Right kidney (tissue), 9 donors: ENCODE results near the gene KLHDC7B.

Experiments used
- DNase-seq: peaks from one replicate; pipeline ENCODE4 v3.0.0-alpha.2; 2016
- long read RNA-seq, 8 donors: transcript quantifications; one replicate each; lab custom pipeline, GENCODE V29; 2026

KLHDC7B gene
- long read RNA-seq, donor 1: 0 reads
- long read RNA-seq, donor 2: 0 reads
- long read RNA-seq, donor 3, partial matches to known transcripts: 0 of 1 reads
- long read RNA-seq, donor 3, other reads (novel, unspliced or antisense): 0 of 1 reads
- long read RNA-seq, donor 4, partial matches to known transcripts: 0 of 2 reads
- long read RNA-seq, donor 4, other reads (novel, unspliced or antisense): 0 of 2 reads
- long read RNA-seq, donor 5, partial matches to known transcripts: 0 of 1 reads
- long read RNA-seq, donor 5, other reads (novel, unspliced or antisense): 0 of 1 reads
- long read RNA-seq, donor 6, full-length matches to known transcripts: 1 of 1 reads
- long read RNA-seq, donor 6, partial matches to known transcripts: 0 of 1 reads
- long read RNA-seq, donor 6, other reads (novel, unspliced or antisense): 0 of 1 reads
- long read RNA-seq, donor 7, full-length matches to known transcripts: 1 of 1 reads
- long read RNA-seq, donor 7, partial matches to known transcripts: 0 of 1 reads
- long read RNA-seq, donor 7, other reads (novel, unspliced or antisense): 0 of 1 reads
- long read RNA-seq, donor 8: 0 reads

DNA sequence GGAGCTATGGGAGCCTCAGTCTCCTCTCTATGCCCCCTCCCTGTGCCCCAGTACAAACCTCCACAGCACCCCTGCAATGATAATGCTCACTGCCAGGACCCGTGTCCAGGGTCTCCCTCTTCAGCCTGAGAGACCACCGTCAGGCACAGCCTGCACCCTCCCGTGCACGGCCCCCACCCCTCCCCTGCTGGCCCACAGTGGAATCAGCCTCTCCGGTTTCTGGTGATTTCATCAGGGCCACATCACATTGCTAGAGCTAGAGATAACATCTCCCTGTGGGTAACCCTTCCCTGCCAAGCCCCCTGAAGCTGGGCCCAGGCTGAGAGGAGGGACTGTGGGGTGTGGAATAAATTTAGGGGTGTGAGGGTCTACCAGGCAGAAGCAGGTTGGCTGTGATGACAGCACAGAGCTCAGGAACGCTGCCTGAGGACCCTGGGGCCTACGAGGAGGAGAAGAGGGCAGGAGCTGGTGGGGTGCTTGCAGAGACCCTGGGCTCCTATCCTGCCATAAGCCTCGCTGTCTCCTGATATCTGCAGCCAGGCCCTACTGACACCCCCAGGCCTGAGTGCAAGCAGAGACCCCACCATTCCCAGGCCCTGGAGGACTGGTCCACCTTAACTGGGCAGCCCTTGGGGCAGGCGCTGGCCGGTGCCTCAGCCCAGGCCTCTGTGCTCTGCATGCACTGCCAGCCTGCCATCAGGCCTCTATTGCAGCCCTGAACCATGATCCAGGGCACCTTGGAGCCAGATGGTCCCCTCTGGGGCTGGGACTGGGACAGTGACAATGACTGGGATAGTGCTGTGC, at the start of gene KLHDC7B:
TSS of gene KLHDC7B (plus strand) at position 378 of the 804 bp plus-strand sequence. CDS start at position 723, 345 bp downstream.
- no peak for DNase-seq

DNA sequence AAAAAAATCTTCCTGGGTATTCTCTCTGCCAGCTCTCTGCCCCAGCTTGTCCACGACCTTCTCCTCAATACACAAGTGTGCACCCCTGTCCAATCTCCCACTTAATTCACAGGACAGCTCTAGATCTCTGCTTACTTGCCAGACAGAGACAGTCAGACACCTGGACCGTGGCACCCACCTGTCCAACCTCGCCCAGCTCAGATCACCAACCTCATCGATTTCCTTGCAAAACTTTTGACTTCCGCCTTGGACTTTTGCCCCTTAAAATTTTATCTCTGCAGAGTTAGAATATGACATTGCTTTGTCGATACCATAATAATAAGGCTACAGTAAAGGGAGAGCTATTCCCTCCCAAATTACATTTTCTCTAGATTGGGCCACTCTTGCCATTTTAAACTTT, 48.6 kb upstream of the KLHDC7B start:
- DNase-seq: no peak

- DNase-seq: peak; percentile 53
Observed at GRCh38 chr22:50498322-50498890, 47.3 kb upstream of the KLHDC7B start.

GRCh38 chr22:50500452-50500851, 45.2 kb upstream of the KLHDC7B start:
- DNase-seq: no peak

- DNase-seq: no peak
Observed at GRCh38 chr22:50502096-50502495, 43.6 kb upstream of the KLHDC7B start.

GRCh38 chr22:50502628-50503474, 42.8 kb upstream of the KLHDC7B start:
- no peak for DNase-seq

- no peak for DNase-seq
Observed at GRCh38 chr22:50503475-50504145, 42.1 kb upstream of the KLHDC7B start.

DNA sequence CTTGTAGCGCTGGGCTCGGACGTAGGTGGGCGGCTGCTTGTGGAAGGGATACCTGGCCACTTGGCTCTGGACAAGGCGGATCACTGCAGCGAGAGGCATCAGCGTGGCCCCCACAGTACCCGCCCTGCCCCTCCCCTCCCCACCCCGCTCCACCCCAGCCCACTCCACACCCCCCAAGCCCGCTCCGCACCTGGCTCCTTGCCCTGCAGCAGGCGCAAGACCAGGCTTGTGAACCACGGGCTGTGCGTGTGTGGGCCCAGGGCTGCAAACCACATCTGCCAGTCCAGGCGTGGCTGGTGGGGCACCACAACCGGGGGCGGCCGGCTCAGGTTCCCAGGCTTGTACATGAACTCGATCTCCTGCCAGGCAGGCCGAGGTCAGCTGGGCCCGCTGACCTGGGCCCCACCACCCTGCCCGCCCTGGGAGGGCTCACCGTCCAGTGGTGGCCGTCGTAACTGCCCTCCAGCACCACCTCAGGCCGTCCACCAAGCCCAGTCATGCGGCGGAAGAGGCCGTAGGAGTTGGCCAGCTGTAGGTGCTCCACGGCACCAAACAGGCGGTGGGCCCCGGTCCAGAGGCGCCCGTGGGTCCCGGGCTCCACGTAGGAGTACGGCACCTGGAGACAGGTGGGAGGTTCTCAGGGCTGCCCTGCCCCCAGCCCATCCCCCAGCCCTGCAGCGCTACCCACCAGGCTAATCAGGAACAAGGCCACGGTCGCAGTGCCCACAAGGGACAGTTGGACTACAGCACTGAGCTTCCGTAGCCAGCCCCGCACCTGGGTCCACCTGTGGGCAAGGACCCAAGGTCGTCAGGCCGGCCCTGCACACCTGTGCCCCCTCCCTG, 41.1 kb upstream of the KLHDC7B start:
- no peak for DNase-seq

GRCh38 chr22:50505276-50505775, 40.4 kb upstream of the KLHDC7B start:
- DNase-seq: no peak

GRCh38 chr22:50505776-50506610, 39.7 kb upstream of the KLHDC7B start:
- no peak for DNase-seq

DNA sequence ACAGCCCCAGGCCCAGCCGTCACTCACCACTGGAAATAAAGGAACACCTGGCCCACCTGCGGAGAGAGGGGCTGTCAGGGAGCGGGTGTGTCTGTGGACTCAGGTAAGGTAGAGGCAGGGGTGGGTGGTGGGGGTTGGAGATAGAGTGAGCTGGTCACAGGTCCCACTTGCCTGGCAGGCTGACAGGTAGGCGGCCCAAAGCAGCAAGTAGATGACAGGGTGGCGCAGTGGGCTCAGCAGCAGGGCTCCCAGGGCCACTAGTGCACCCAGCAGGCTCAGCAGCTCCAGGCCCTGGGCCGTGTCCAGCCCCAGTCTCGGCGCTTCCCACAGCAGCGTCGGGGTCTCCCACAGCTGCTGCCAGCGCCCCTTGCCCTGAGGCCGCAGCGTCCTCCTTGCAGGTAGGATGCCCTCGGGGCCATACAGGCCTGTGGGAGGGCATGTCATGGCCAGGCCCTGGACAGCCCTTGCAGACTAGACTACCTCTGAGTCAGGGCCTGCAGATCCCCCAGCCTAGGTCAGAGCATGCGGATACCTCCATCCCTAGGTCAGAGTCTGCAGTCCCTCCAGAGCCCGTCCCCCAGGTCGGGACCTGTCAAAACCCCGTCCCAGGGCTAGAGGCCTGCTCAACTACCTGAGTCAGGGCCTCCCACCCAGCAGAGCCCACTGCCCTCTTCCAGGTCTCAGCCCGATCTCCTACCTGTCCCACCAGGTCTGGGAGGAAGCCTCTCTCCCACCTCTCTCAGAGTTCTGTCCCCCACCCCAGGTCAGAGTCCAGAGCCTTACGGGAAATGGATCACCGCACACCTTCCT, 38.9 kb upstream of the KLHDC7B start:
- DNase-seq: no peak

GRCh38 chr22:50507421-50507990, 38.2 kb upstream of the KLHDC7B start, which contains the start of gene LMF2:
Gene LMF2 (minus strand): TSS chr22:50507702. CDS start chr22:50507675, 27 bp downstream.
- peak; percentile 85 for DNase-seq

DNA sequence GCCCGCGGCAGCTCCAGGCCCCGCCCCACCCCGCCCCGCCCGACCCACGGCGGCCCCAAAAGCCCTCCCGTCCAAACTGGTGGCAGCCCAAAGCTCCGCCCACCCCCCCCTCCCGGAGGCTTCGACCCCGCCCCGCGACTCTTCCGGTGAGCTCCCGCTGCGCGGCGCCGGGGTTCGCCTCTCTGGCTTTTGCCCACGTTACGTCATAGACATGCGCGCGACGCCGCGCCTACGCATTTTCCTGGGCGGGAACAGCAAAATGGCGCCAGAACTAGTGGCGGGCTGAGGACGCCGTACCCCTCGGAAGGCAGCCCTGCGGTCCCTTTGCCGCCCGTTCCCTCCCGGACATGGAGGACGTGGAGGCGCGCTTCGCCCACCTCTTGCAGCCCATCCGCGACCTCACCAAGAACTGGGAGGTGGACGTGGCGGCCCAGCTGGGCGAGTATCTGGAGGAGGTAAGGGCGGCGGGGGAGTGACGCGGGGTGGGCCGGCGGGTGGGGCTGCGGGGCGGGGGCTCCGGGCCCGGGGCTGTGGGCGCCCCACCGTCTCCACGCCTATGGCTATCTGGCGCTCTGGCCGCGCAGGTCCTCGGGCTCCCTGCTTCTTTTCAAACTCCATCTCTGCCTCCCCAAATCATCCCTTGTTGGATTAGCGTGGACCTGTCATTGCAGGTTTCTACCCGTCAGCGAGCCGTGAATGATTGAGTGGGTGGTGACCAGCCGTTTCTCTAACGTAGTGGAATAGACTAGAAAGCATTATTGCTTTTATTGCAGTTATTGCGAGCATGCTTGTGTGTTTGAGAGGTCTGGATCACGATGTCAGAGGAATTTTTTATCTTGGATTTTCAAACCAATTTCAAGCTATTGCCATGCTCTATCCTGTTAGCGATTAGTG, 37.5 kb upstream of the KLHDC7B start, which contains the start of gene NCAPH2:
TSS of gene NCAPH2 (plus strand) at position 234 of the 894 bp plus-strand sequence. CDS start at position 348, 114 bp downstream.
- peak; percentile 90 for DNase-seq

DNA sequence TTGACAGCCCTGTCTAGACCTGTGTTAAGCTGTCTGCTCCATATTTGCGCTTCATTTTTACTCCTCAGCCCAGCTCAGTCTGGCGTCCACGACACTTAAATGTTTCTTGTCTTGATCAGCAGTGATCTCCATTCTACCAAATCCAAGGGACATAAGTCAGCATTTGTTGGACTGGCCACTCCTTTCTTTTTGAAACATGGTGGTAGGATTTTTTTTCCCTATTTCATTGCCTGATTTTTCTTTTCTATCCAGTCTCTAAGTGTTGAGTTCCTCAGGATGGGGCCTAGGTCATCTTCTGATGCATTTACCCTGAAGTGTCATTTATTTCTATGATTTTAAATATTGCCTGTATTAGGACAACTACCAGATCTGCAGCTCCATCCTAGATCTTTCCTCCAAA, 36.8 kb upstream of the KLHDC7B start:
- no peak for DNase-seq

DNA sequence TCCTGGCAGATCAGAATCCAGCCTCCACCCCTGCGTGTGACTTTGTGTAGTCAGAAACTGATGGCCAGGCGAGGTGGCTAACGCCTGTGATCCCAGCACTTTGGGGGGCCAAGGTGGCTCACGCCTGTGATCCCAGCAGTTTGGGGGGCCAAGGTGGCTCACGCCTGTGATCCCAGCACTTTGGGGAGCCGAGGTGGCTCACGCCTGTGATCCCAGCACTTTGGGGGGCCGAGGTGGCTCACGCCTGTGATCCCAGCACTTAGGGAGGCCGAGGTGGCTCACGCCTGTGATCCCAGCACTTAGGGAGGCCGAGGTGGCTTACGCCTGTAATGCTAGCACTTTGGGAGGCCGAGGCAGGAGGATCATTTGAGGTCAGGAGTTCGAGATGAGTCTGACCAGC, 32.5 kb upstream of the KLHDC7B start:
- DNase-seq: no peak

- no peak for DNase-seq
Observed at GRCh38 chr22:50516068-50516467, 29.6 kb upstream of the KLHDC7B start.
